GM10266 (cell line): ENCODE measurements around the gene SMIM43.

Source experiments
- DNase-seq: peaks from one replicate; pipeline ENCODE4 v3.0.0; 2012; ENCODE audit errors: extremely low spot score
- CTCF ChIP-seq: IDR thresholded peaks from 2 replicates; pipeline ENCODE4 v1.5.1; 2012; ENCODE audit warnings: mild to moderate bottlenecking, low read depth; ENCODE audit not compliant: control insufficient read depth, insufficient read depth; ENCODE audit errors: missing control alignments

The SMIM43 gene

GRCh38 chr4:121789960-121790829 is 25.2 kb upstream of the SMIM43 start:
- TF ChIP-seq CTCF, result no peak
- DNase-seq, result no peak

GRCh38 chr4:121789455-121789854 is 24.5 kb upstream of the SMIM43 start:
- DNase-seq, result no peak
- TF ChIP-seq CTCF, result no peak

- TF ChIP-seq CTCF, result no peak
- DNase-seq, result no peak
Measured at GRCh38 chr4:121788896-121789295, 23.9 kb upstream of the SMIM43 start.

GRCh38 chr4:121786221-121786620 is 21.3 kb upstream of the SMIM43 start:
- no peak for DNase-seq
- TF ChIP-seq CTCF, result no peak

- no peak for DNase-seq
- TF ChIP-seq CTCF, result no peak
Measured at GRCh38 chr4:121785479-121785878, 20.5 kb upstream of the SMIM43 start.

- DNase-seq, result no peak
- TF ChIP-seq CTCF, result no peak
Measured at GRCh38 chr4:121784975-121785374, 20.0 kb upstream of the SMIM43 start.

GRCh38 chr4:121784401-121784800 is 19.4 kb upstream of the SMIM43 start:
- TF ChIP-seq CTCF, result no peak
- DNase-seq, result no peak
